ENCODE measurements around the gene KCNG2. TPM values are rescaled to one million over a fixed set of nuclear protein-coding genes. Genes with fewer than 3 reads are reported as not detected.
"Not testable (repeated sequence)": the region's sequence is repeated elsewhere in the genome, so short reads cannot be mapped to it uniquely, and the experiment has no call there.

Gene KCNG2
- total and polyA plus RNA-seq, 9 of the 15 experiments (the other 6 are each of a cell fraction or from before 2014, with no cell fraction given): not detected

GRCh38 chr18:79864006-79864725, 66.4 kb downstream of the KCNG2 start:
- no peak overlapping the region for H3K4me3 ChIP-seq
- H3K79me2 ChIP-seq (ENCODE audit: control insufficient read depth, insufficient read depth, low read length): no peaks in the 10 kb centered on the region
- no TSS peak for BruUV-seq (replicated peaks)
- ChIA-PET CTCF (ENCODE audit: low intra/inter-chr PET ratio) (no interaction called here), POLR2A (no interaction called here)
- H4K20me1 ChIP-seq (replicated peaks; ENCODE audit: control insufficient read depth, insufficient read depth, low read length): no peaks in the 10 kb centered on the region
- no peak overlapping the region for H3K9ac ChIP-seq (ENCODE audit: insufficient read depth in 1 of 2, low read depth in 2 of 2, low read length in 2 of 2)
- H3K9me3 ChIP-seq (replicated peaks; ENCODE audit: control insufficient read depth, insufficient read depth, low read depth, low read length): peaks cover 4% of the 10 kb centered on the region; the same call in 1 of the 2 replicates
- H3K4me1 ChIP-seq (replicated peaks in 1 of 2; ENCODE audit: control insufficient read depth in 2 of 2, insufficient read depth in 2 of 2, low read length in 2 of 2): peaks cover 0 to 13% of the 10 kb centered on the region in 2 experiments; a peak in 2 of 5 replicates
- intact Hi-C loops (cut with micrococcal nuclease) (no loop called here), in situ Hi-C loops (cut with MboI) (no loop called here)
- no peak for ATAC-seq
- no peak for DNase-seq (ENCODE audit: extremely low read depth in 1 of 4, low spot score in 3 of 4)
- no peaks in the 10 kb centered on the region for H3K36me3 ChIP-seq (ENCODE audit: control insufficient read depth, insufficient read depth, low read length)
- H3K4me2 ChIP-seq (ENCODE audit: insufficient read depth, low read length): no peak overlapping the region
- TF ChIP-seq SRSF9 (IDR thresholded peaks at IDR 0.05; ENCODE audit: borderline replicate concordance, low read depth, low read length): no peak
- TF ChIP-seq HMGN3 (IDR thresholded peaks at IDR 0.05; ENCODE audit: borderline replicate concordance, extremely low read depth, insufficient read length, low read depth, low read length): no peak
- no peak for TF ChIP-seq NFIX (CRISPR knock-in tag; IDR thresholded peaks at IDR 0.05; ENCODE audit: low read depth)
- no peak for TF ChIP-seq GTF3C2 (IDR thresholded peaks at IDR 0.05; ENCODE audit: borderline replicate concordance, extremely low read depth, insufficient read length)
- TF ChIP-seq ZFPM2 (CRISPR knock-in tag; IDR thresholded peaks at IDR 0.05): no peak
- TF ChIP-seq SREBF1 (IDR thresholded peaks at IDR 0.05; ENCODE audit: borderline replicate concordance, low read depth, low read length): no peak
- H2AFZ ChIP-seq (ENCODE audit: low read depth, low read length): no peak overlapping the region
- WGBS (ENCODE audit: insufficient coverage, low coverage, missing lambda C conversion rate): 23% methylated on average over 4 of the region's 74 CpGs
- H3K27me3 ChIP-seq (ENCODE audit: control insufficient read depth in 2 of 2, insufficient read depth in 2 of 2, low read length in 2 of 2): peaks cover 4 to 32% of the 10 kb centered on the region in 2 experiments; a peak in 3 of 5 replicates
- no peaks in the 10 kb centered on the region for H3K9me1 ChIP-seq (ENCODE audit: control insufficient read depth, insufficient read depth, low read length)
- no peak for FAIRE-seq
- H3K27ac ChIP-seq (ENCODE audit: extremely low read depth, low read depth, low read length): no peak overlapping the region

GRCh38 chr18:79864955-79865354, 67.2 kb downstream of the KCNG2 start:
- 0% methylated on average over 2 of the region's 4 CpGs for WGBS (ENCODE audit: insufficient coverage, low coverage, missing lambda C conversion rate)
- DNase-seq (ENCODE audit: extremely low read depth in 1 of 4, low spot score in 3 of 4); CTCF ChIA-PET (ENCODE audit: low intra/inter-chr PET ratio); H3K27ac ChIP-seq (ENCODE audit: extremely low read depth, low read depth, low read length); POLR2A ChIA-PET; H3K9me3 ChIP-seq (replicated peaks; ENCODE audit: control insufficient read depth, insufficient read depth, low read depth, low read length); H3K9me1 ChIP-seq (ENCODE audit: control insufficient read depth, insufficient read depth, low read length); intact Hi-C loops (cut with micrococcal nuclease); ATAC-seq; H3K4me3 ChIP-seq; H3K4me2 ChIP-seq (ENCODE audit: insufficient read depth, low read length); H4K20me1 ChIP-seq (replicated peaks; ENCODE audit: control insufficient read depth, insufficient read depth, low read length); in situ Hi-C loops (cut with MboI); H3K79me2 ChIP-seq (ENCODE audit: control insufficient read depth, insufficient read depth, low read length); BruUV-seq (replicated peaks); H2AFZ ChIP-seq (ENCODE audit: low read depth, low read length); FAIRE-seq; H3K9ac ChIP-seq (ENCODE audit: insufficient read depth in 1 of 2, low read depth in 2 of 2, low read length in 2 of 2); H3K36me3 ChIP-seq (ENCODE audit: control insufficient read depth, insufficient read depth, low read length): not testable (repeated sequence)
- Histone ChIP-seq H3K4me1 (replicated peaks in 1 of 2; ENCODE audit: control insufficient read depth in 2 of 2, insufficient read depth in 2 of 2, low read length in 2 of 2) (peaks cover 0 to 16% of the 10 kb centered on the region in 2 experiments; a peak in 2 of 5 replicates), H3K27me3 (ENCODE audit: control insufficient read depth in 2 of 2, insufficient read depth in 2 of 2, low read length in 2 of 2) (peaks cover 4 to 40% of the 10 kb centered on the region in 2 experiments; a peak in 3 of 5 replicates)

Measured in K562 (cell line).